Measurements from ENCODE around the gene FARS2. TPM values are rescaled to one million over a fixed set of nuclear protein-coding genes. Genes with fewer than 3 reads are reported as not detected.

The FARS2 gene
- total and polyA plus RNA-seq, 7 donors, result 10.6 to 17.5 (median 14.4) TPM

- WGBS, 3 donors, result 79 to 81% (median 80%) methylated on average over 13 of the region's 13 CpGs
- intact Hi-C loops (cut with DNase I), result no loop called here
- H3K9me3 ChIP-seq, result no peaks in the 10 kb centered on the region
- no peaks in the 10 kb centered on the region for H3K36me3 ChIP-seq (ENCODE audit: insufficient read depth in 1 of 2, low read depth in 1 of 2)
- ATAC-seq (no peak), DNase-seq (no peak)
- peak overlapping the region; percentile 72 for H3K27ac ChIP-seq
- no peak for TF ChIP-seq CTCF (IDR thresholded peaks at IDR 0.05)
- peaks cover 22% of the 10 kb centered on the region for H3K4me1 ChIP-seq
- no peak overlapping the region for H3K4me3 ChIP-seq
- no peaks in the 10 kb centered on the region for H3K27me3 ChIP-seq (ENCODE audit: insufficient read depth in 3 of 3, low read length in 2 of 3)
Observed at GRCh38 chr6:5673019-5673790, 411.9 kb downstream of the FARS2 start.

- no peaks in the 10 kb centered on the region for H3K36me3 ChIP-seq (ENCODE audit: insufficient read depth in 1 of 2, low read depth in 1 of 2)
- H3K4me1 ChIP-seq, result peaks cover 22% of the 10 kb centered on the region
- H3K27ac ChIP-seq, result no peak overlapping the region
- TF ChIP-seq CTCF (IDR thresholded peaks at IDR 0.05), result no peak
- no peaks in the 10 kb centered on the region for H3K9me3 ChIP-seq
- intact Hi-C loops (cut with DNase I), result no loop called here
- no peaks in the 10 kb centered on the region for H3K27me3 ChIP-seq (ENCODE audit: insufficient read depth in 3 of 3, low read length in 2 of 3)
- ATAC-seq (no peak), DNase-seq (no peak)
- H3K4me3 ChIP-seq, result no peak overlapping the region
- WGBS, 3 donors, result 17 to 47% (median 18%) methylated on average over 3 of the region's 3 CpGs
Observed at GRCh38 chr6:5674141-5674540, 412.8 kb downstream of the FARS2 start.

GRCh38 chr6:5674721-5675120 lies 413.4 kb downstream of the FARS2 start:
- intact Hi-C loops (cut with DNase I), result no loop called here
- 72 to 91% (median 86%) methylated on average over 2 of the region's 2 CpGs for WGBS, 3 donors
- ATAC-seq, result no peak

GRCh38 chr6:5676701-5677100 lies 415.4 kb downstream of the FARS2 start:
- no peaks in the 10 kb centered on the region for H3K9me3 ChIP-seq
- no peak overlapping the region for H3K27ac ChIP-seq
- 97 to 99% (median 99%) methylated on average over 2 of the region's 2 CpGs for WGBS, 3 donors
- H3K4me3 ChIP-seq, result no peak overlapping the region
- no peaks in the 10 kb centered on the region for H3K27me3 ChIP-seq (ENCODE audit: insufficient read depth in 3 of 3, low read length in 2 of 3)
- no peak for TF ChIP-seq CTCF (IDR thresholded peaks at IDR 0.05)
- intact Hi-C loops (cut with DNase I), result no loop called here
- no peak for ATAC-seq
- DNase-seq, result no peak
- H3K4me1 ChIP-seq, result peaks cover 18% of the 10 kb centered on the region
- no peaks in the 10 kb centered on the region for H3K36me3 ChIP-seq (ENCODE audit: insufficient read depth in 1 of 2, low read depth in 1 of 2)

More at GRCh38 chr6:5674721-5675120, 413.4 kb downstream of the FARS2 start:
- Histone ChIP-seq H3K27me3 (ENCODE audit: insufficient read depth in 3 of 3, low read length in 2 of 3) (no peaks in the 10 kb centered on the region), H3K36me3 (ENCODE audit: insufficient read depth in 1 of 2, low read depth in 1 of 2) (no peaks in the 10 kb centered on the region), H3K4me1 (peaks cover 22% of the 10 kb centered on the region), H3K27ac (no peak overlapping the region), H3K4me3 (no peak overlapping the region), H3K9me3 (no peaks in the 10 kb centered on the region)
- TF ChIP-seq CTCF (IDR thresholded peaks at IDR 0.05), result no peak
- DNase-seq, result no peak
